Endothelial cell (in vitro differentiated cells): Measurements from ENCODE around the gene PRKAB2. TPM values are rescaled to one million over a fixed set of nuclear protein-coding genes. Genes with fewer than 3 reads are reported as not detected.
"Not testable (repeated sequence)": the region's sequence is repeated elsewhere in the genome, so short reads cannot be mapped to it uniquely, and the experiment has no call there.

Experiments
- DNase-seq: peaks from one replicate; pipeline ENCODE4 v3.0.0; 2021; ENCODE audit warnings: low spot score
- H3K27ac Mint-ChIP-seq: one replicate; pipeline ENCODE4 v1.8.0; 2021; ENCODE audit warnings: mixed read lengths, inconsistent platforms; ENCODE audit not compliant: unreplicated experiment
- H3K27me3 Mint-ChIP-seq: one replicate; pipeline ENCODE4 v1.8.0; 2021; ENCODE audit warnings: mild to moderate bottlenecking, moderate library complexity, mixed read lengths, inconsistent platforms; ENCODE audit not compliant: unreplicated experiment
- H3K36me3 Mint-ChIP-seq: one replicate; pipeline ENCODE4 v1.8.0; 2021; ENCODE audit warnings: mild to moderate bottlenecking, low read depth, mixed read lengths, inconsistent platforms; ENCODE audit not compliant: unreplicated experiment
- H3K4me1 Mint-ChIP-seq: one replicate; pipeline ENCODE4 v1.8.0; 2021; ENCODE audit warnings: mild to moderate bottlenecking, mixed read lengths, inconsistent platforms; ENCODE audit not compliant: unreplicated experiment
- H3K4me3 Mint-ChIP-seq: one replicate; pipeline ENCODE4 v1.8.0; 2021; ENCODE audit warnings: mild to moderate bottlenecking, mixed read lengths, inconsistent platforms; ENCODE audit not compliant: unreplicated experiment
- H3K9me3 Mint-ChIP-seq: one replicate; pipeline ENCODE4 v1.8.0; 2021; ENCODE audit warnings: mixed read lengths, inconsistent platforms; ENCODE audit not compliant: unreplicated experiment
- total RNA-seq: library from RNA; stranded (reverse); fragmentation: NEBNext Ultra II Directional; extraction: Animal tissue kit (Norgen Biotek cat#: 25700); gene quantifications from one replicate; pipeline ENCODE4 v1.2.1, GENCODE V29; 2021; ENCODE audit not compliant: unreplicated experiment
- TF ChIP-seq, protein P1 (sequence below): fragments of 200-600 bp; sonication (generic); IDR thresholded peaks from one replicate; pipeline ENCODE4 v1.5.0; 2021; ENCODE audit warnings: antibody characterized with exemption; ENCODE audit not compliant: unreplicated experiment

Gene PRKAB2
- total RNA-seq, 1 donor from 2014 or later, result 20.0 TPM

DNA sequence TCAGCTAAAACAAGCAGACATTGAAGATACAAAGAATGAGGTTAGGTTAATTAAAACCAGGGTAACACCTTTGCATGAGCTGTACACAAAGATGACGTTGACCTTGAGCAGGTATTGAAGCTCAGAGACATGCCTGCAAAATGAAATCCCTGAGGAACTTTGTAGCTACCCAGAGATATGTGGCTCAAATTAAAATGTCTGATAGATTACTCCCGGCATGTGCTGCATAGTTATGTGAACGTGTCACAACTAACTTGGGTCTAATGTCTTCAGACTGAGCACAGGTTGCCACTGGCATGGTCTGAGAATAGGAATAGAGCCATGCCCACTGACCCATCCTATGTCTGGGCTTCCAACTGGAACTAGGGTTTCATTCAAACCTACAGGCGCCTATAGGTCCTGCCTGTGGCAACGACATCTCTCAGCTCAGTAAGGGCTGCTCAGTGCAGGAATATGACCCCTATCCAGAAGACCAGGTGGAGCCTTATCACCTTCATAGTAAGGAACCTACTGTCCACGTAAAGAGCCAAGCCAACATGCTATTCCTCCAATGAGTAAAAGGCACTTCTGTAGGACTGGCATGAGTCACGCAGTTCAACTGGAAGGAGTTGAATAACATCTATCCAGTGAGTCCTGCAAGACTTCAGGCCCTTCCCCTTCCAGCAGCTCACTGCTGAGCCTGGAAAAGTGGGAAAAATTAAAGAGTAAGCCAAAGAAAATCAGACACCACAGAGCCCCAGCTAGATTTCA is 60.7 kb downstream of the PRKAB2 start:
- TF ChIP-seq, protein P1, sequence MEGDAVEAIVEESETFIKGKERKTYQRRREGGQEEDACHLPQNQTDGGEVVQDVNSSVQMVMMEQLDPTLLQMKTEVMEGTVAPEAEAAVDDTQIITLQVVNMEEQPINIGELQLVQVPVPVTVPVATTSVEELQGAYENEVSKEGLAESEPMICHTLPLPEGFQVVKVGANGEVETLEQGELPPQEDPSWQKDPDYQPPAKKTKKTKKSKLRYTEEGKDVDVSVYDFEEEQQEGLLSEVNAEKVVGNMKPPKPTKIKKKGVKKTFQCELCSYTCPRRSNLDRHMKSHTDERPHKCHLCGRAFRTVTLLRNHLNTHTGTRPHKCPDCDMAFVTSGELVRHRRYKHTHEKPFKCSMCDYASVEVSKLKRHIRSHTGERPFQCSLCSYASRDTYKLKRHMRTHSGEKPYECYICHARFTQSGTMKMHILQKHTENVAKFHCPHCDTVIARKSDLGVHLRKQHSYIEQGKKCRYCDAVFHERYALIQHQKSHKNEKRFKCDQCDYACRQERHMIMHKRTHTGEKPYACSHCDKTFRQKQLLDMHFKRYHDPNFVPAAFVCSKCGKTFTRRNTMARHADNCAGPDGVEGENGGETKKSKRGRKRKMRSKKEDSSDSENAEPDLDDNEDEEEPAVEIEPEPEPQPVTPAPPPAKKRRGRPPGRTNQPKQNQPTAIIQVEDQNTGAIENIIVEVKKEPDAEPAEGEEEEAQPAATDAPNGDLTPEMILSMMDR, result no peak
- H3K36me3 Mint-ChIP-seq, result no peaks in the 10 kb centered on the region
- no peak overlapping the region for H3K4me3 Mint-ChIP-seq
- H3K27me3 Mint-ChIP-seq, result peaks cover 1% of the 10 kb centered on the region
- no peaks in the 10 kb centered on the region for H3K9me3 Mint-ChIP-seq
- H3K4me1 Mint-ChIP-seq, result peaks cover 16% of the 10 kb centered on the region
- no peak for DNase-seq
- H3K27ac Mint-ChIP-seq, result no peak overlapping the region

DNA sequence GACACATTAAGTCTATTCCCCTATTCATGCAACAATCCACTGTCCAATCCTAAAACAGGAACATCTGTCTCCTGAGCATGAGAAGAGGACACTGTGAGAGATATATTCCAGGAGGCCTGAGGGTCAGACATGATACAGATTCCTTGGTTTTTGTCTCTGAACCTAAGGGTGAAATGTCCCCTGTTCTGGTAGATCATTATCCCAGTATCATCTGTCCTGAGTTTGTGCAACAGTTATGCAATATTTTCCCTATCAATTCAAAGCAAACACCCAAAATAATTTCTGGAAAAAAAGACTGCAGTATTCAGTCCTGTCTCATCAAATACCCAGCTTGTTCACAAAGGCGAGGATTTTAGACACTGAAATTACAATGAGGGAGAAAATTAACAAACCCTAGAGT is 61.4 kb downstream of the PRKAB2 start:
- H3K27ac Mint-ChIP-seq, result no peak overlapping the region
- H3K4me1 Mint-ChIP-seq, result peaks cover 23% of the 10 kb centered on the region
- TF ChIP-seq, protein P1, result no peak
- H3K36me3 Mint-ChIP-seq, result no peaks in the 10 kb centered on the region
- no peaks in the 10 kb centered on the region for H3K9me3 Mint-ChIP-seq
- DNase-seq, result no peak
- no peak overlapping the region for H3K4me3 Mint-ChIP-seq
- peaks cover 1% of the 10 kb centered on the region for H3K27me3 Mint-ChIP-seq

DNA sequence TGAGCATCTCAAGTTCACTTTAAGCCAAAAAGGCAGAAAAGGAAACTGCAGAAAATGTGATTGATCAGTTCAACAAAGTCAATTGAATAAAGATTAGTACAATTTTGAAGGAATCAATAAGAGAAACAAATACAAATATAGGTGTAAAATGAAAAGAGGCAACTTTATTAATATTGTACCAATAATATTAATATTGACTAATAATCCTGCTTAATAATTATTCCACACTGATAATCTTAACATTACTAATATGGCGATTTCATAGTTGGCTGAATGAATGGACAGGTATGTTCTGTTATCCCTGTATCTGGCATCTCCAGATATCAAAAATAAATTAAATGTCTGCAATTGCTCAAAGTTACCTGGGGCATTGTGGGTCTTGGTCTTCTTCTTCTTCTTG is 61.8 kb downstream of the PRKAB2 start:
- no peak for DNase-seq
- peaks cover 28% of the 10 kb centered on the region for H3K4me1 Mint-ChIP-seq
- no peaks in the 10 kb centered on the region for H3K36me3 Mint-ChIP-seq
- H3K4me3 Mint-ChIP-seq, result no peak overlapping the region
- H3K27me3 Mint-ChIP-seq, result peaks cover 1% of the 10 kb centered on the region
- no peak overlapping the region for H3K27ac Mint-ChIP-seq
- TF ChIP-seq, protein P1, result no peak
- no peaks in the 10 kb centered on the region for H3K9me3 Mint-ChIP-seq

DNA sequence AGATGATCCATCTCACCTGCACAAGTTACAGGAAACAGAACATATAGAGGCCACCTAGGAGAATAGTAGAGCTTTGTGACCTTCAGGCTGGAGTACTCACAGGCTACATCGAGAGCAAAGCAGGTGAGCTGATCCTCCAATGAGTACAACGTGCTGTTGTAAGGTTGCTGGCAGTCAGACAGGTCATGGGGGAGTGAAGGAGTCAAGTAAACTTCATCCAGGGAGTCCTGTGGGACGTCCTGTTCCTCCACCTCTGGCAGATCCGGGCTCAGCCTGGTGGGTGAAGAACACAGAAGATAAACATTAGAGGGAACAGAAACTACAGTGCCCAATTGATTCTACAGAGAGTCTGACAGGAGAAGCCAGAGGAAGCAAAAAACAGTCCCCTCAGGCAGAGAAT is 62.5 kb downstream of the PRKAB2 start:
- H3K36me3 Mint-ChIP-seq, result no peaks in the 10 kb centered on the region
- H3K4me1 Mint-ChIP-seq, result peaks cover 28% of the 10 kb centered on the region
- TF ChIP-seq, protein P1, result no peak
- H3K27me3 Mint-ChIP-seq, result peaks cover 1% of the 10 kb centered on the region
- no peaks in the 10 kb centered on the region for H3K9me3 Mint-ChIP-seq
- H3K27ac Mint-ChIP-seq, result no peak overlapping the region
- DNase-seq, result no peak
- H3K4me3 Mint-ChIP-seq, result no peak overlapping the region

DNA sequence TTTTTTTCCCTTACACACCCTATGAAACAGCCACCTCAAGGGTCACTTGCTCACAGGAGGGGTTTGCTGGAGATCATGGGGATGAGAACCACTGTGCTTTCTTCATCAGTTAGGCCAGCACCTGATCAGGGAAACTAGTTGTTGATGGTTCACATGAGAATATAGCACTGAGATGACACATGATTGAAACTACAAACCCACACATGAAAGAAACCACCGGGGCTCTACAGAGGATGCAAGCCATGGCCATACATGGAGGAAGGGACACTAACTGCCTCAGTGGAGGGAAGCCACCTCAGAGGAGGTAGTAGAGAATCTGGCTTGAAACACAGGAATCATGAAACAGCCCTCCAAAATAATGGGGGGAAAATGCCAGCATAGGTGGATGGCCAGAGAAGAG is 63.2 kb downstream of the PRKAB2 start:
- Mint-ChIP-seq H3K27me3 (no peaks in the 10 kb centered on the region), H3K9me3 (no peaks in the 10 kb centered on the region), H3K27ac (no peak overlapping the region), H3K4me1 (peaks cover 28% of the 10 kb centered on the region), H3K36me3 (no peaks in the 10 kb centered on the region), H3K4me3 (no peak overlapping the region)
- TF ChIP-seq, protein P1, result no peak
- no peak for DNase-seq

DNA sequence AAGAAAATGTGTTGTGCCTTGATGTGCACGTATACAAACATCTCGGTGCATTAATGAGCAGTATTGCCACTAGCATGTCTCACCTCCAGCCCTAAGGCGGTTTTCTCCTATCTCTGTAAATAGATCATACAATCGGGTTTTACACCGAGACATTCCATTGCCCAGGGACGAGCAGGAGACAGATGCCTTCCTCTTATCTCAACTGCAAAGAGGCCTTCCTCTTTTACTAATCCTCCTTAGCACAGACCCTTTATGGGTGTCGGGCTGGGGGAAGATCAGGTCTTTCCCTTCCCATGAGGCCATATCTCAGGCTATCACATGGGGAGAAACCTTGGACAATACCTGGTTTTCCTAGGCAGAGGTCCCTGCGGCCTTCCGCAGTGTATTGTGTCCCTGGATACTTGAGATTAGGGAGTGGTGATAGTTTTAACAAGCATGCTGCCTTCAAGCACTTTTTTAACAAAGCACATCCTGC is 65.8 kb downstream of the PRKAB2 start:
- H3K4me3 Mint-ChIP-seq, H3K9me3 Mint-ChIP-seq, H3K27ac Mint-ChIP-seq, H3K27me3 Mint-ChIP-seq, H3K36me3 Mint-ChIP-seq, DNase-seq: not testable (repeated sequence)
- peaks cover 31% of the 10 kb centered on the region for H3K4me1 Mint-ChIP-seq
